ENCODE results near the gene MORC3.

GRCh38 chr21:36419996-36420395 is 100.0 kb downstream of the MORC3 start:
- TF ChIP-seq POLR2A (IDR thresholded peaks at IDR 0.05) (no peak), CTCF (IDR thresholded peaks at IDR 0.05) (peak; percentile 68 to 87 (median 80))
